Measurements from ENCODE around the gene FLACC1. TPM values are rescaled to one million over a fixed set of nuclear protein-coding genes. Genes with fewer than 3 reads are reported as not detected.
"Not testable (repeated sequence)": the region's sequence is repeated elsewhere in the genome, so short reads cannot be mapped to it uniquely, and the experiment has no call there.

Gene FLACC1
- total and polyA plus RNA-seq, 2 experiments from 2014 or later: 1.4 to 2.3 TPM

- DNase-seq: no peak
- no peaks in the 10 kb centered on the region for H3K9me2 ChIP-seq (ENCODE audit: insufficient read depth)
- in situ Hi-C loops (cut with MboI): no loop called here
- no peaks in the 10 kb centered on the region for H3K36me3 ChIP-seq (ENCODE audit: low read depth)
- H3K9ac ChIP-seq: no peak overlapping the region
- no peak overlapping the region for H2AFZ ChIP-seq
- TF ChIP-seq EZH2phosphoT487 (IDR thresholded peaks at IDR 0.05; ENCODE audit: insufficient read depth, low read depth) (no peak), EZH2 (IDR thresholded peaks at IDR 0.05; ENCODE audit: insufficient read depth, poor library complexity, severe bottlenecking) (no peak)
- H3K27me3 ChIP-seq (replicated peaks; ENCODE audit: insufficient read depth): no peaks in the 10 kb centered on the region
- no peaks in the 10 kb centered on the region for H3K79me2 ChIP-seq (ENCODE audit: insufficient read depth)
- H3F3A ChIP-seq (ENCODE audit: insufficient read depth): no peaks in the 10 kb centered on the region
- H3K4me2 ChIP-seq (ENCODE audit: unreplicated experiment): no peak overlapping the region
- no peaks in the 10 kb centered on the region for H4K20me1 ChIP-seq (ENCODE audit: insufficient read depth)
- H3K4me1 ChIP-seq (ENCODE audit: insufficient read depth): peaks cover 11% of the 10 kb centered on the region
- no peak overlapping the region for H3K27ac ChIP-seq
- no peaks in the 10 kb centered on the region for H3K9me3 ChIP-seq (ENCODE audit: low read depth)
- no peak overlapping the region for H3K4me3 ChIP-seq
Measured at GRCh38 chr2:201242571-201243277, 114.4 kb downstream of the FLACC1 start.

GRCh38 chr2:201239167-201239935 is 117.8 kb downstream of the FLACC1 start:
- H3K9me3 ChIP-seq (ENCODE audit: low read depth); H3K27me3 ChIP-seq (replicated peaks; ENCODE audit: insufficient read depth); H3K9me2 ChIP-seq (ENCODE audit: insufficient read depth); H3F3A ChIP-seq (ENCODE audit: insufficient read depth); H4K20me1 ChIP-seq (ENCODE audit: insufficient read depth); H3K79me2 ChIP-seq (ENCODE audit: insufficient read depth); H3K36me3 ChIP-seq (ENCODE audit: low read depth): not testable (repeated sequence)
- H3K27ac ChIP-seq: peak overlapping the region; percentile 60
- peak overlapping the region; percentile 60 for H3K4me3 ChIP-seq
- in situ Hi-C loops (cut with MboI): loop anchor here (5.0 kb wide), 1 partner anchor 123 kb away; no protein-coding TSS in a partner anchor
- 48 to 54% methylated on average over 18 to 21 of the region's 21 CpGs for WGBS, 2 experiments (ENCODE audit: low coverage in 1 of 2, low lambda C conversion rate in 2 of 2, missing lambda C conversion rate in 2 of 2)
- DNase-seq: peak; percentile 89
- H3K4me1 ChIP-seq (ENCODE audit: insufficient read depth): peaks cover 42% of the 10 kb centered on the region
- H3K4me2 ChIP-seq (ENCODE audit: unreplicated experiment): peak overlapping the region; percentile 92
- H3K9ac ChIP-seq: peak overlapping the region; percentile 74
- peak overlapping the region; percentile 90 for H2AFZ ChIP-seq

Other genes with a start within 250 kb of the FLACC1 start
- 47.2 and 64.7 TPM in 2 replicates for gene CFLAR, start 241.2 kb downstream of the FLACC1 start, total RNA-seq (2014; rRNA removed; shearing (Covaris generic))
- gene CFLAR, start 241.2 kb downstream of the FLACC1 start, polyA plus RNA-seq (2016; fragmentation: Nextera tagmentation; extraction: Ambion mirVana): 43.6 and 46.1 TPM in 2 replicates
- 5.1 and 5.2 TPM in 2 replicates for gene CASP10, start 174.2 kb downstream of the FLACC1 start, total RNA-seq (2014; rRNA removed; shearing (Covaris generic))
- gene CASP10, start 174.2 kb downstream of the FLACC1 start, polyA plus RNA-seq (2016; fragmentation: Nextera tagmentation; extraction: Ambion mirVana): 2.8 and 2.9 TPM in 2 replicates
- 13.9 and 20.8 TPM in 2 replicates for gene CASP8, start 96.8 kb downstream of the FLACC1 start, total RNA-seq (2014; rRNA removed; shearing (Covaris generic))
- 11.7 and 12.2 TPM in 2 replicates for gene CASP8, start 96.8 kb downstream of the FLACC1 start, polyA plus RNA-seq (2016; fragmentation: Nextera tagmentation; extraction: Ambion mirVana)
- 24.9 and 32.5 TPM in 2 replicates for gene TRAK2, start 94.1 kb upstream of the FLACC1 start, total RNA-seq (2014; rRNA removed; shearing (Covaris generic))
- gene TRAK2, start 94.1 kb upstream of the FLACC1 start, polyA plus RNA-seq (2016; fragmentation: Nextera tagmentation; extraction: Ambion mirVana): 21.4 and 24.3 TPM in 2 replicates
- 21.2 and 31.2 TPM in 2 replicates for gene STRADB, start 94.4 kb upstream of the FLACC1 start, total RNA-seq (2014; rRNA removed; shearing (Covaris generic))
- 33.7 and 35.6 TPM in 2 replicates for gene STRADB, start 94.4 kb upstream of the FLACC1 start, polyA plus RNA-seq (2016; fragmentation: Nextera tagmentation; extraction: Ambion mirVana)